ENCODE measurements around the gene KXD1. TPM values are rescaled to one million over a fixed set of nuclear protein-coding genes. Genes with fewer than 3 reads are reported as not detected.

The KXD1 gene
- total and polyA plus RNA-seq, 5 experiments from 2014 or later: 68.3 to 97.9 (median 80.2) TPM

DNA sequence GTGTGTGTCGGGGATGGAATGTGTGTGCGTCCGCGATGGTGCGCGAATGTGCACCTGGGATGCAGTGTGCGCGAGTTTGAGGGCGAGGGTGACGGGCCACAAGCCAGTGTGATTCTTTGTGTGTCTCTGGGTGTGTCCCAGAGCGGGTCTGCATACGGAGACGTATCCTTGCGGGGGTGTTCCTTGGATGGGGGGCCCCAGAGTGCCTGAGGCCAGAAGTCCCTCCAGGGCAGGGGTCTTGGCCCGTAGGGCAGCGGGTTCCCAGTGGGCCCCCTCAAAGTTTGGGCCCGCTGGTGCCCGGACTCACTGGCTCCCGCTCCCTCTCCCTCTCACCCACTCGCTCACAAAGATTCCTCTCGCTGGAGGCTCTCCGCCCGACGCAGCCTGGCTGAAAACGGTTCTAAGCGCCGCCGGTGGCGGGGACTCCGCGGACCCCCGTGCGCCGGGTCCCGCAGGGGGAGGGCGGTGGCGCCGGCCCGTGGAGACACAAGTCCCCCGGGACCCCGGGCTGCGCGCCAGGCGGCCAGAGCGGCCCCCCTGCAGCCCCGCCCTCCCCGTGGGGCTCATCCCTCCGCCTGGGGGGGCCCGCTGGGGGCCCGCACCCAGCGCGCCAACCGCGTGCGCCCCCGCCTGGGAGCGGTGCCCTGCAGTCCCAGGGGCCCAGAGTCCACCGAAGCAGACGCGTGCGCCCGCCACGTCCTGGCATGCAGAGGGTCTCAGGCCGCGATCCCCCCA is 48.0 kb downstream of the KXD1 start:
- H3K4me3 Mint-ChIP-seq: peak overlapping the region in 9 of 10 donors; percentile 22 to 76 (median 50)
- H3K27me3 Mint-ChIP-seq: peaks cover 20 to 78% (median 46%) of the 10 kb centered on the region in 5 donors
- peaks cover 0 to 9% (median 0%) of the 10 kb centered on the region in 3 donors for H3K36me3 Mint-ChIP-seq
- no peak for DNase-seq
- peaks cover 6 to 37% (median 18%) of the 10 kb centered on the region in 4 donors for H3K4me1 Mint-ChIP-seq
- H3K9me3 Mint-ChIP-seq: no peaks in the 10 kb centered on the region
- H3K27ac Mint-ChIP-seq: peak overlapping the region in 3 of 10 donors; percentile 37 to 92 (median 63)
- no peak for ATAC-seq
- POLR2A ChIA-PET: interaction anchor here (0.6 kb wide), 2 partner anchors 76 to 272 kb away, joined by 3 to 4 read pairs; no protein-coding TSS in a partner anchor

DNA sequence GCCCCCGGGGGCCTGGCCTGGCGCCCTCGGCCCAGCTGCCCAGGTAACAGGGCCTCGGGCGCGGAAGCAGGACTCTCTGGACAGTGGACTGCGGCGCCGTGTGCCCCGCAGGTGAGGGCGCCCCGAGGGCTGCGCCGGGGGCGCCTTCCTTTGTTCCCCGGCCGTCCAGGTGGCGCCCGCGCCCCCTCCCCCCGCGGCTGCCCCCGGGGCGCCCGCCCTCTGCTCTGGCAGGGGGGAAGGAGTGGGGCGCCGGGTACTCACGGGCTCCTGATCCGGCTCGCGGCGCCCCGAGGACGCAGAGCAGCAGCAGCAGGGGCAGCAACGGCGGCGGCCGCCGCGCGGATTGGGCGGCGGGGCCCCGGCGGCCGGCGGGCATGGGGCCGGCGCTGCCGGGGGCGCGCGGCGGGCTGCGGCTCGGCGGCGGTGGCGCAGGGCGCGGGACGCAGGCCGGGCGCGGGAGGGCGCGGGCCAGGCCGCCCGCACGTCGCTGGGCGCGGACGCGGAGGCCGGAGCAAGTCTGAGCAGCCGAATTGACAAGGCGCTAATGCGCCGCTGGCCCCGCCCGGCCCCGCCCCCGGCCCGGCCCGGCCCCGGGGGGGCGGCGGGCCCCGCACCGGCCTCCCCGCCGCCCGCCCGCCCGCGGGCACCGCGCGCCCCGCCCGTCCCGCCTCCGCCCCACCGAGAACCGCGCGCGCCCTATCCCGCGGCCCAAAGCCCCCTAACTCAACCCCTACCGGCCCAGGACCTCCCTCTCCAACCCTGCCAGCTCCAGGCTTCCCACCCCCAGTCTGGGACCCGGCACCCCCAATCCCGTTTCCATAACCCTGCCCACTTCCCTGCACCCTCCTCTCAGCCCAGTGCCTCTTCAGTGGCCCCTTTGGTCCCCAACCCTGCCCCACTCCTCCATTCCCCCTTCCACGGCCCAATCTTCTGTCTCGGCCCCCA is 48.9 kb downstream of the KXD1 start, which contains the start of gene CRLF1:
TSS of gene CRLF1 (minus strand) at position 519 of the 945 bp plus-strand sequence. CDS start at position 376, 143 bp downstream.
- DNase-seq: no peak
- H3K9me3 Mint-ChIP-seq: no peaks in the 10 kb centered on the region
- H3K36me3 Mint-ChIP-seq: peaks cover 0 to 12% (median 0%) of the 10 kb centered on the region in 3 donors
- POLR2A ChIA-PET: no interaction called here
- peak within 1 kb of the TSS in 1 of 10 donors; percentile 63 for H3K27ac Mint-ChIP-seq
- peak within 1 kb of the TSS in 4 of 10 donors; percentile 18 to 69 (median 62) for H3K4me3 Mint-ChIP-seq
- peaks cover 24 to 79% (median 50%) of the 10 kb centered on the region in 5 donors for H3K27me3 Mint-ChIP-seq
- H3K4me1 Mint-ChIP-seq: peaks cover 10 to 44% (median 24%) of the 10 kb centered on the region in 4 donors
- no peak for ATAC-seq

DNA sequence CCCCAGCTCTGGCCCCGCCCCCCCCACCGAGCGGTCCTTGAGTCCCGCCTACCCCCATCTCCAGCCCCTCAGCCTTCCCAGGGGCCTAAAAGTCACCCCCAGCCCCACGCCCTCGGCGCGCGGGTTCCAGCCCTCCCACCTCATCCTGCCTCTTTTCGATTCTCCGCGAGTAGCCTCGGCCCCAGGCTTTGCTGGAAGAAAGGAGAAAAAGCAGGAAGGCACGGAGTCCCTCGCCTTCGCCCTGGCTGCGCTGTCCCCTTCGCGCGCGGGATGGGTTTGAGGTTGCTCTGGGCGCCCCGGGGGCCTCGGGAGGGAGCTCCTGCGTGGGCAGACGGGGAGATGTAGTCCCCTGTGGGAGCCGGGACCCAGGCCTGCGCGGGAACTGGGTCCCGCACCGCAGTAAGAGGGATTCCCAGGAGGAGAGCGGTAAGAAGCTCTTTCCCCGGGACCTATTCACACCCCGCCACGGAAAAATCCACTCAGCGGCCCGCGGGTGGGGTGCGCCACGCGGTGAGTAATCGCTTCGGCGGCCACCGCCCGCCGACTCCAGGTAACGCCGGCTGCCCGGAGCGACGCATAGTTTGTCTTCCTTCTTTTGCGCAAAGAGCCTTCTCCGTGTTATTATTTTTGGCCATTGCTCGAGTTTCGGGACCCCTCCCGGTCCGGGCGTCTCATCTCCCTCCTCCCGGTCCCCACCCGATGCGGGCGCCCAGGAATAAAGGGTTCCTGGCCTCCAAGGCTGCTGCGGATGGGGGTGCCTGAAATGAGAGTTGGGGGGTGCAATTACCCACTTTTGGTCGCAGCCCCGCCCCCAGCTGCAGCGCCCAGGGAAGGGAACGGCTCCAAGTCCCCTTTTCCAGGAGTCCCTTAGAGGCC is 49.8 kb downstream of the KXD1 start:
- H3K36me3 Mint-ChIP-seq: peaks cover 0 to 12% (median 0%) of the 10 kb centered on the region in 3 donors
- ATAC-seq: no peak
- peaks cover 13 to 52% (median 30%) of the 10 kb centered on the region in 4 donors for H3K4me1 Mint-ChIP-seq
- no peaks in the 10 kb centered on the region for H3K9me3 Mint-ChIP-seq
- H3K4me3 Mint-ChIP-seq: peak overlapping the region in 3 of 10 donors; percentile 7 to 69 (median 57)
- no peak for DNase-seq
- H3K27ac Mint-ChIP-seq: no peak overlapping the region
- H3K27me3 Mint-ChIP-seq: peaks cover 25 to 79% (median 46%) of the 10 kb centered on the region in 5 donors
- POLR2A ChIA-PET: no interaction called here

DNA sequence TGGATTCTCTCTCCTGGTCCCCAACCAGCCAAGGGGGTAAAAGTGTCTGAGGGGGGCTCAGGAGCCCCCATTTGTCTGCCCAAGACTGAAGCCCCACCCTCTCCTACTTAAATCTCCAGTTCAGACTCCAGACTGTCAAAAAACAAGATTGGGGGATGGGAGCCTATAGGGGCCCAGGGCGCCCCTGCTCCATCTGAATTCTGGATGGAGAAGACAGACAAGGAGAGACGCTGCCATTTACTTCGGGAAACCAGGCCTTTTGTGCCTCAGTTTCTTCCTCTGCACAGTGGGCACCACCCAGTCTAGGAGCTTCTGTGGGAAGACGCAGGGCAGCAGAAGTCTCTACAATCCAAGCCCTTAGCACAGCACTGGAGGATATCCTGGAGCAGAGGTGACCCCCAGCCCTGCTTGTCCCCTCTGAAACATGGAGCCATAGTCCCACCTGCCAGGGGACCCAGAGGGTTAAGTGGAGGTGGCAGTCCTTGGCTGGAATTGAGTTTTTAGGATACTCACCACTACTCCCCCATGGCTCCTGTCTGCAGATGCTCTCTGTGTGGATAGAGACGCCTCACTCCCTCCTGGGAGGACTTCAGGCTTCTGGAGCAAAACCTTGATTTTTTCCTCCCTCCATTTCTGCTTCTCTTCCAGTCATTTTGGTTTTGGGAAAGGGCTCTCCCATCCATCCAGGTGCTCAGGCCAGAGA is 50.6 kb downstream of the KXD1 start:
- DNase-seq (no peak), ATAC-seq (no peak)
- POLR2A ChIA-PET: no interaction called here
- Mint-ChIP-seq H3K9me3 (no peaks in the 10 kb centered on the region), H3K4me3 (peak overlapping the region in 5 of 10 donors; percentile 26 to 69 (median 28)), H3K27me3 (peaks cover 22 to 79% (median 44%) of the 10 kb centered on the region in 5 donors), H3K36me3 (peaks cover 0 to 9% (median 0%) of the 10 kb centered on the region in 3 donors), H3K4me1 (peaks cover 13 to 54% (median 27%) of the 10 kb centered on the region in 4 donors), H3K27ac (no peak overlapping the region)

DNA sequence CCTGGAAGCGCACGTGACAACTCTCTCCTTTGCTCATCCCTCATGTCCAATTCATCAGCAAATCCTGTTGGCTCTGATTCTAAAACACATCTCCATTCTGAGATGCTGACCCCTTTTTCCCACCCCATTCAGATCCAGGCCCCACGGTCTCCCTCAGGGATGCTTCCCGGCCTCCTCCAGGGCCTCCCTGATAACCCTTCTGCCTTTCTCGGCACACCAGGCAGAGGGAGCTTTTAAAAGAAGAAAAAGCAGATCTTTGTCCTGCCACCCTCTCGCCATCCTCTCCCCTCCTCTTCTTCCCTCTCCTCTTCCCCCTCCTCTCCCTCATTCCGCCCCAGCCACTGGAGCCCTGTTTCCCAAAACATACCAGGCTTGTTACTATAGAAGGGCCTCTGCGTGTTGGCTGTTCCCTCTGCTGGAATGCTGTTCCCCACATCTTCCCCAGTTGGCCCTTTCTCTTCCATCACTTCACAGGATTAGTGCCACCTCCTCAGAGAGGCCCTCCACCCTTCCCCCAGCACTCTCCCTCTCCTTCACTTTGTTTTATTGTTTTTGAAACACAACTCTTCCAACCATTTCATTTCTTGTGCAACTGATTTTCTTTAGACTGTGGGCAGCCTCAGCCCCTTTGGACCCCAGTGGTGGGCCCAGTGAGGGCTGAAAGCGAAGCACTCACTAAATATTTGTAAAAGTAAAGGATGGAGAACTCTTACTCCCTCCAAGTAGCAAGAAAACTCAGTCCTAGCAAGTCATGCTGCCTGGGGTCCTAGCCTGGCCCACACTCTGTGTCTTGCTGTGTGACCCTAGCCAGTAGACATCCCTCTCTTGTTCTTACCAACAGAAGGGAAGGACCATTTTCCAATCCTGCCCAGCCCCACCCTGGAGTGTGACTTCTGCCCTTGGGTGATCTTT is 51.4 kb downstream of the KXD1 start:
- Mint-ChIP-seq H3K9me3 (no peaks in the 10 kb centered on the region), H3K4me1 (peaks cover 13 to 59% (median 27%) of the 10 kb centered on the region in 4 donors), H3K27ac (no peak overlapping the region), H3K36me3 (peaks cover 0 to 9% (median 0%) of the 10 kb centered on the region in 3 donors), H3K27me3 (peaks cover 21 to 82% (median 50%) of the 10 kb centered on the region in 5 donors), H3K4me3 (peak overlapping the region in 5 of 10 donors; percentile 7 to 67 (median 28))
- no peak for ATAC-seq
- DNase-seq: no peak
- POLR2A ChIA-PET: no interaction called here

DNA sequence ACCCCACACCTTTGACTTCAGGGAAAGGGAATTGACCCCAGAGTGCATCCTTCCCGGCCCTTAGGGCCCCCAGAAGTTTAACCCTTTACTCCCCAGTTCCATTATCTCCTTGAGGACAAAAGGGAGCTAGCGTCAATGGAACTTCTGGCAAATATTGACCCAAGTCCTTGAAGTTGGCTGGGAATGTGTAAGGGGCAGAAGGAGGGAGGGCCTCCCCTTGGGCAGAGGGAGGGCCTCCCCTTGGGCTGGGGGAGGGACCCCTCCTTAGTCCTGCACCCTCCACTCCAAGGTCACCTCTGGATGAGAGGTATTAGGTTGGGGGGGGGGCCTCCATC is 52.0 kb downstream of the KXD1 start:
- Mint-ChIP-seq H3K36me3 (peaks cover 0 to 9% (median 0%) of the 10 kb centered on the region in 3 donors), H3K4me1 (peaks cover 13 to 60% (median 29%) of the 10 kb centered on the region in 4 donors), H3K27me3 (peaks cover 24 to 82% (median 56%) of the 10 kb centered on the region in 5 donors), H3K9me3 (no peaks in the 10 kb centered on the region), H3K27ac (no peak overlapping the region), H3K4me3 (peak overlapping the region in 2 of 10 donors; percentile 4 to 11)
- no peak for ATAC-seq
- DNase-seq: no peak
- POLR2A ChIA-PET: no interaction called here

DNA sequence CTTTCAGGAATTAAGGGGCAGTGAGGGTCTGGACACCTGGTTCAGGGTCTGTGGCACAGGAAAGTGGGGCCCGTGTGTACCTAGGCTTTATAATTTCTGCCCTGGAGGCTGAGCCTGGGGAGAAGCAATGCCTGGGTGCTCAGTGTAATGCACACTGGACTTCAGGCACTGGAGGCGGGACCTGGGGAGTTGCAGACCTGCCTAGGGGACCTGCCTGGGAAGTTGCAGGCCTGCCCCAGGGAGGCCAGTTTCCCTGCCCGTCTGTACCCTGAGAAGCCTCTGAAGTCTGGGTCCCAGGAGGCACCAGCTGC is 52.5 kb downstream of the KXD1 start:
- ATAC-seq: no peak
- H3K4me1 Mint-ChIP-seq: peaks cover 13 to 54% (median 29%) of the 10 kb centered on the region in 4 donors

DNA sequence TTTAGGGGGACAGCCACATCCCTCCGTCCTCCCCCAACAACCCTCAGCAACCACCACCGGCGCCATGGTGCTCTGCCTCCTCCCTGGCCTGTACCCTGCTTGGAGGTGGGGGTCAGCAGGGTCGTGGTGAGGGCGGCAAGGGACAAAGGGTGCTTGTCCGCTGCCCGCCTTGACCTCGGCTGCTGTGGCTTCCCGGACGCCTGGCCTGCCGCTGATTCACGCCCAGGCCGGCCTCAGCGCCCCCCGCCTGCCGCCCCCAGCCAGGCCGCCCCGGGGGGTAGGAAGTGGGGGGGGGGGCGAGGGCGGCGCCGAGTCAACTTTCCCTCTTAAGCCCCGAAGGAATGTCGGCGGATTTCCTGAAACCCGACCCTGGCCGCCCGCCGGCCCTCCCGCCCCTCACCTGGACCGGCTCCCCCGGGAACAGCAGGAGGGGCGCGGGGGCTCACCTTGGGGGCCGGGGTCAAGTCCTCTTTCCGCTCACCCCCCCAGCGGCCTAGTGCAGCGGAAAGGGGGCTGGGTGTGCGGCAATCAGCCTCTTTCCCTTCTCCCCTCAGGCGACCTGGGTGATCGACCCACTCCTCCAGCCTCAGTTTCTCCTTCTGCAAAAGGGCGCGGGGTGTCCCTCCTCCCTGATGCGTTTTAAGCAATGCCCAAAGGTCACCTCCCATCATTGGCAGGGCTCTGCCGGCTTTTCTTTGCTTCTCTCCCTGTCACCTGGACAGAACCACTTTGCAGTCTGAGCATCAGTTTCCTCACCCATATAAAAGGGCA is 53.1 kb downstream of the KXD1 start:
- DNase-seq: no peak
- H3K9me3 Mint-ChIP-seq: no peaks in the 10 kb centered on the region
- H3K36me3 Mint-ChIP-seq: peaks cover 0 to 6% (median 0%) of the 10 kb centered on the region in 3 donors
- peaks cover 13 to 50% (median 25%) of the 10 kb centered on the region in 4 donors for H3K4me1 Mint-ChIP-seq
- peaks cover 26 to 81% (median 49%) of the 10 kb centered on the region in 5 donors for H3K27me3 Mint-ChIP-seq
- POLR2A ChIA-PET: no interaction called here
- H3K4me3 Mint-ChIP-seq: peak overlapping the region; percentile 36 to 83 (median 78)
- ATAC-seq: no peak
- peak overlapping the region in 1 of 10 donors; percentile 35 for H3K27ac Mint-ChIP-seq

More for the DNA sequence above, 52.5 kb downstream of the KXD1 start:
- Mint-ChIP-seq H3K36me3 (peaks cover 0 to 9% (median 0%) of the 10 kb centered on the region in 3 donors), H3K27me3 (peaks cover 27 to 82% (median 52%) of the 10 kb centered on the region in 5 donors), H3K9me3 (no peaks in the 10 kb centered on the region), H3K27ac (no peak overlapping the region), H3K4me3 (peak overlapping the region in 2 of 10 donors; percentile 4 to 11)
- no peak for DNase-seq
- POLR2A ChIA-PET: no interaction called here

DNA sequence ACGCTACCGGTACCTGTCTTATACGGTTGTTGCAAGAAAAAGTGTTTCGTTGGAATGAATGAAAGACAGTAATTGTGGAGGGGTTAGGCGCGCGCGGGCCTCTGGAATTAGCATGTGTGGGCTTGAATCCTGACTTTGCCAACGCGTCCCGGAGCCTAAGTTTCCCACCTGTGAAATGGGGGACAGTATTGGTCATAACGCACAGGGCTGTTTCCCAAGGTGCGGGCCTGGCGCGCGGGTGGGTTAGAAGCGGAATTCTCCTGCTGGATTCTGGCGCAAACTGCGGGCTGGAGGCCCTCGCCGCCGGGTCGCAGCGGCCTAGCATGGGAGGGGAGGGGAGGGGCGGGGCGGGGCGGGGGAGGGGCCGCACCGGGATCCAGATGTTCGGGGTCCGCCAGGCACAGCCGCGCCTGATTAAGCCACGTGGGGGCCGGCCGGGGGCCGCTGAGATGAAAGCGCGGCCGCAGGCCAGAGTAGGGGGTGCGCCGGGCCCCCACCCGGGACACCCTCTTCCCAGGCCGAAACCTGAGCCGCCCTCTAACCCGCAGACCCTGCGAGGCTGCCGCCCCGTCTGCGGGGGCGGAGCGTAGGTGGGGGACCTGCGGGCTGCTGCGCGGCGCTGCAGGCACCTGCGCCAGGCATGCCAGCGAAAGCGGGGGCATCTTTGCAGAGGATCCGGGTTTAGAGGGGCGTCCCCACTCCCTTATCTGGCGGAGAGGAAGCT is 53.8 kb downstream of the KXD1 start:
- peaks cover 13 to 50% (median 25%) of the 10 kb centered on the region in 4 donors for H3K4me1 Mint-ChIP-seq
- peak overlapping the region in 1 of 10 donors; percentile 35 for H3K27ac Mint-ChIP-seq
- H3K36me3 Mint-ChIP-seq: peaks cover 0 to 6% (median 0%) of the 10 kb centered on the region in 3 donors
- DNase-seq (peak in 2 of 10 donors; percentile 40 to 41), ATAC-seq (peak; percentile 58 to 71)
- POLR2A ChIA-PET: interaction anchor here (0.6 to 2.2 kb wide), 3 partner anchors 17 to 24 kb away, joined by 3 to 9 read pairs (median 3); partner anchors contain the start of gene REX1BD
- peak overlapping the region; percentile 74 to 90 (median 80) for H3K4me3 Mint-ChIP-seq
- H3K27me3 Mint-ChIP-seq: peaks cover 26 to 81% (median 51%) of the 10 kb centered on the region in 5 donors
- H3K9me3 Mint-ChIP-seq: no peaks in the 10 kb centered on the region

Measured in naive thymus-derived CD8-positive, alpha-beta T cell (primary cell).